ENCODE results near the gene U2SURP.
A peak's percentile ranks its signal among the peaks of the same experiment; 100 is the strongest.
"Not testable (repeated sequence)": the region's sequence is repeated elsewhere in the genome, so short reads cannot be mapped to it uniquely, and the experiment has no call there.

The U2SURP gene

GRCh38 chr3:143040261-143040879, 39.0 kb downstream of the U2SURP start:
- DNase-seq (ENCODE audit: extremely low read depth, low read depth): no peak
- peak; percentile 52 for TF ChIP-seq CTCF (IDR thresholded peaks at IDR 0.05; ENCODE audit: low read depth, low read length)

GRCh38 chr3:143041903-143042302, 40.5 kb downstream of the U2SURP start:
- TF ChIP-seq CTCF (IDR thresholded peaks at IDR 0.05; ENCODE audit: low read depth, low read length): no peak
- no peak for DNase-seq (ENCODE audit: extremely low read depth, low read depth)

- DNase-seq (ENCODE audit: extremely low read depth, low read depth): no peak
- no peak for TF ChIP-seq CTCF (IDR thresholded peaks at IDR 0.05; ENCODE audit: low read depth, low read length)
These were observed 44.3 kb downstream of the U2SURP start for GRCh38 chr3:143045639-143046038.

- not testable (repeated sequence) for DNase-seq (ENCODE audit: extremely low read depth, low read depth)
These were observed 44.7 kb downstream of the U2SURP start for GRCh38 chr3:143046075-143046474.

- DNase-seq (ENCODE audit: extremely low read depth, low read depth): no peak
- no peak for TF ChIP-seq CTCF (IDR thresholded peaks at IDR 0.05; ENCODE audit: low read depth, low read length)
These were observed 52.6 kb downstream of the U2SURP start for GRCh38 chr3:143054011-143054410.

- TF ChIP-seq CTCF (IDR thresholded peaks at IDR 0.05; ENCODE audit: low read depth, low read length): no peak
These were observed 55.0 kb downstream of the U2SURP start for GRCh38 chr3:143056372-143056771.

GRCh38 chr3:143060906-143061305, 59.5 kb downstream of the U2SURP start:
- no peak for TF ChIP-seq CTCF (IDR thresholded peaks at IDR 0.05; ENCODE audit: low read depth, low read length)
- DNase-seq (ENCODE audit: extremely low read depth, low read depth): no peak

More at GRCh38 chr3:143056372-143056771, 55.0 kb downstream of the U2SURP start:
- DNase-seq (ENCODE audit: extremely low read depth, low read depth): no peak

GRCh38 chr3:143063018-143063417, 61.6 kb downstream of the U2SURP start:
- DNase-seq (ENCODE audit: extremely low read depth, low read depth): no peak
- TF ChIP-seq CTCF (IDR thresholded peaks at IDR 0.05; ENCODE audit: low read depth, low read length): no peak

Measured in AG09319 (cell line).